ENCODE results near the gene TMEM125. TPM values are rescaled to one million over a fixed set of nuclear protein-coding genes. Genes with fewer than 3 reads are reported as not detected.

The TMEM125 gene
- total RNA-seq, 1 donor from 2014 or later, result not detected

GRCh38 chr1:43309405-43310025 is 39.7 kb downstream of the TMEM125 start:
- no peak for DNase-seq (ENCODE audit: low read depth in 2 of 2)

GRCh38 chr1:43311521-43311920 is 41.7 kb downstream of the TMEM125 start:
- DNase-seq (ENCODE audit: low read depth in 2 of 2), result no peak

- no peak for DNase-seq (ENCODE audit: low read depth in 2 of 2)
Observed at GRCh38 chr1:43312212-43312623, 42.4 kb downstream of the TMEM125 start.

- DNase-seq (ENCODE audit: low read depth in 2 of 2), result no peak
Observed at GRCh38 chr1:43312663-43313515, 43.1 kb downstream of the TMEM125 start.

GRCh38 chr1:43313771-43314170 is 44.0 kb downstream of the TMEM125 start:
- DNase-seq (ENCODE audit: low read depth in 2 of 2), result no peak

- no peak for DNase-seq (ENCODE audit: low read depth in 2 of 2)
Observed at GRCh38 chr1:43314233-43314632, 44.5 kb downstream of the TMEM125 start.

GRCh38 chr1:43315481-43315880 is 45.7 kb downstream of the TMEM125 start:
- no peak for DNase-seq (ENCODE audit: low read depth in 2 of 2)

- DNase-seq (ENCODE audit: low read depth in 2 of 2), result no peak
Observed at GRCh38 chr1:43315963-43316737, 46.4 kb downstream of the TMEM125 start.

GRCh38 chr1:43316738-43317520 is 47.1 kb downstream of the TMEM125 start:
- no peak for DNase-seq (ENCODE audit: low read depth in 2 of 2)

- no peak for DNase-seq (ENCODE audit: low read depth in 2 of 2)
Observed at GRCh38 chr1:43317817-43318471, 48.2 kb downstream of the TMEM125 start.

- DNase-seq (ENCODE audit: low read depth in 2 of 2), result no peak
Observed at GRCh38 chr1:43318831-43319230, 49.0 kb downstream of the TMEM125 start.

GRCh38 chr1:43319288-43319687 is 49.5 kb downstream of the TMEM125 start:
- no peak for DNase-seq (ENCODE audit: low read depth in 2 of 2)

- no peak for DNase-seq (ENCODE audit: low read depth in 2 of 2)
Observed at GRCh38 chr1:43319766-43320165, 50.0 kb downstream of the TMEM125 start.

GRCh38 chr1:43321331-43321891 is 51.6 kb downstream of the TMEM125 start:
- DNase-seq (ENCODE audit: low read depth in 2 of 2), result no peak

- DNase-seq (ENCODE audit: low read depth in 2 of 2), result no peak
Observed at GRCh38 chr1:43322506-43322905, 52.7 kb downstream of the TMEM125 start.

Other genes with a start within 250 kb of the TMEM125 start
- gene EBNA1BP2, start 97.7 kb upstream of the TMEM125 start, total RNA-seq, result 55.4 and 65.2 TPM in 2 replicates
- 0.20 and 0.22 TPM in 2 replicates for gene CFAP57, start 97.7 kb upstream of the TMEM125 start, total RNA-seq
- not detected in 2 replicates for gene C1orf210, start 15.6 kb downstream of the TMEM125 start, total RNA-seq
- 749 and 1,401 TPM in 2 replicates for gene TIE1, start 31.0 kb downstream of the TMEM125 start, total RNA-seq
- under 0.01 TPM in 1 of 2 replicates, not detected in the other for gene MPL, start 67.8 kb downstream of the TMEM125 start, total RNA-seq
- gene CDC20, start 89.0 kb downstream of the TMEM125 start, total RNA-seq, result 6.9 and 27.5 TPM in 2 replicates
- 58.4 and 71.6 TPM in 2 replicates for gene ELOVL1, start 98.0 kb downstream of the TMEM125 start, total RNA-seq
- gene MED8, start 119.8 kb downstream of the TMEM125 start, total RNA-seq, result 29.4 and 34.9 TPM in 2 replicates
- 7.6 and 13.7 TPM in 2 replicates for gene SZT2, start 119.9 kb downstream of the TMEM125 start, total RNA-seq
- 80.0 and 147 TPM in 2 replicates for gene HYI, start 183.9 kb downstream of the TMEM125 start, total RNA-seq

Data from lung microvascular endothelial cell (primary cell).